Activated naive CD8-positive, alpha-beta T cell treated with anti-CD3 and anti-CD28 coated beads, Interleukin-2, amount 50 U/mL, for 16 hours (primary cell): ENCODE measurements around the gene CYSTM1.

Experiments used
- DNase-seq: peaks from one replicate; pipeline ENCODE4 v3.0.0-alpha.2; 2020; ENCODE audit warnings: low read depth, low spot score

CYSTM1 gene

DNA sequence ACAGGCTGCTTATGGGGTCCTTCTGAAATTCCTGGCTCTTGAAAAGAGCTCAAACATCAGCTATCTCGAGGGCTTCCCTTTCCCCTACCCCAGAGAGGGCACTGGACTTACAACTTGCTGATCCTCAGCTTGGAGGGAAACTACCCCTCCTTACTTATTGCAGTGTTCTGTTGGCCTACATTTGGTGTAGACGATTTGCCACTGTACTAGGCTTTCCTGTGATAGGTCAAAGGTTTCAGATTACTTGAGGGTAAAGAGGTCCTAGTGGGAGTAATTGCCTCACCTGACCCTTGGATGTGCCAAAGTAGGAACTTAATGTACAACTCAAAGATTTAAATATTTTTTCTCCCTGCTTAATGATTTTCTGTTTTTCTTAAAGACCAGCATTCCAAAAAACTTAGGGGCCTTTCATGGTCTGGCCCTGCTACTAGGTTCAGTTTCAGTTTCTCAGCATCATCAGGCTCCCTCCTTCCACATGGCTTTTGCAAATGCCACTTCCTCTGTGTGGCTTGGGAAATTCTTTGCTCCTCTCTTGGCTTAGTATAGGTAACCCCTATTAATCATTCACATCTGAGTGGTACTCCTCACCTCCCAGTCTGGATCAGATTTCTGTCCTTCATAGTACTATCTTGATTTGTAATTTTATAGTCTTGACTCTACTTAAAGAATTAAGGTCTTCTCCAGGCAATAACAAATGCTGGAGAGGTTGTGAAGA, 32.4 kb downstream of the CYSTM1 start:
- DNase-seq: no peak

DNA sequence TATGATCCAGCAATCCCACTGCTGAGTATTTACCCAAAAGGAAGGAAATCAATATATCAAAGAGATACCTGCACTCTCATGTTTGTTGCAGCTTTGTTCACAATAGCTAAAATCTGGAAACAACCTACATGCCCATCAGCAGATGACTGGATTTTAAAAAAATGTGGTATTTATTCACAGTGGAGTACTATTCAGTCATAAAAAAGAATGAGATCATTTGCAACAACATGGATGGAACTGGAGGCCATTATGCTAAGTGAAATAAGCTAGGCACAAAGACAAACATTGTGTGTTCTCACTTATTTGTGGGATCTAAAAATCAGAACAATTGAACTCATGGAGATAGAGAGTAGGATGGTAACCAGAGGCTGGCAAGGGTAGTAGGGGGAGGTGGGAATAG, 33.1 kb downstream of the CYSTM1 start:
- DNase-seq: no peak

DNA sequence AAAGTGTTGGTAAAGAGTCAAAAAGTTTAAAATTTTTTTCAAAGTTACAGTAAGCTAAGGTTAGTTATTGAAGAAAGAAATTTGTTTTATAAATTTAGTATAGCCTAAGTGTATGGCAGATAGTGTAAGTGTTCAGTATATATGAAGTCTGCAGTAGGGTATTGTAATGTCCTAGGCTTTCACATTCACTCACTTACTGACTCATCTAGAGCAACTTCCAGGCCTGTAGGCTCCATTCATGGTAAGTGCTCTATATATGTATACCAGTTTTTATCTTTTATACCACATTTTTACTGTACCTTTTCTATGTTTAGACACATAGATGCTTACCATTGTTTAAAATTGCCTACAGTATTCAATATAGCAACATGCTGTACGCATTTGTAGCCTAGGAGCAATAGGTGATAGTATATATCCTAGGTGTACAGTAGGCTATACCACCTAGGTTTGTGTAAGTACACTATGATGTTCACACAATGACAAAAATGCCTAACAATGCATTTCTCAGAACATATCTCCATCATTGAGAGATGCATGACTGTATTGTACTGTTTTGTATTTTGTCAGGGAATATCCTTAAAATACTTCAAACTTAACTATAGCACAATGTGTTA, 38.5 kb downstream of the CYSTM1 start:
- no peak for DNase-seq

DNA sequence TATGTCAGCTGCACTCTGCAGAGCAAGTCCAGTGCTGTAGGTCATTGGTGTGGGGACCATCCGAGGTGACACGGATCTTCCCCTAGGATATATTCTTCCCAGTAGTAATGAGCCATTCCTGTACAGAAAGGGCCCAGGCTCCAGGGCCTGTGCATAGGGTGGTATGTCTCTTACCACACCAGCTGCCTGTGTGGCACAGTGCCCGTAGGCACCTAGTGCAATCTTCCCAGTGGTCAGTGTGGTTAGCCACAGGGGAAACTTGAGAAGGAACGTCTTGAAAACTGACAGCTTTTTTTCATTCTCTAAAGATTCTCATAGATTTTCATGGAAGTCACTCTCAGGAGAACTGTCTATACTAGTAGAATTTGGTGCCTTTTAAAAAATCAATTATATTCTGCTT, 39.8 kb downstream of the CYSTM1 start:
- DNase-seq: no peak

DNA sequence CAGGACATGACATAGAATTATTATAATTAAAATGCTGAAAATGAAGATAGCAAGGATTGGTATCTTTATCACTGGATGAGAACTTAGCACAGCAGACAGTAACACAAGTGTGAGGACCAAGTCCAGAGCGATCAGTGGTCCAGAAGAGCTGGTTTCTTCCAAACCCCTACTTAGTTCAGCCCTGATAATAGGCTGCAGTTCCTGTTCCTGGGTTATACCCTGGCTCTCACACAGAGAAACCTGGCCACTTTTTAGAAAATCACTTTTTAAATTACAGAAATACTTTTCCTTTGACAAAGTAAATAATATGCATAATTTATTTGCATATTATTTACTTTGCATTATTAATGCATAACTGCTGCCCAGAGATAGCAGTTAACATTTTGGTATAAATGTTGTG, 40.3 kb downstream of the CYSTM1 start:
- DNase-seq: no peak

DNA sequence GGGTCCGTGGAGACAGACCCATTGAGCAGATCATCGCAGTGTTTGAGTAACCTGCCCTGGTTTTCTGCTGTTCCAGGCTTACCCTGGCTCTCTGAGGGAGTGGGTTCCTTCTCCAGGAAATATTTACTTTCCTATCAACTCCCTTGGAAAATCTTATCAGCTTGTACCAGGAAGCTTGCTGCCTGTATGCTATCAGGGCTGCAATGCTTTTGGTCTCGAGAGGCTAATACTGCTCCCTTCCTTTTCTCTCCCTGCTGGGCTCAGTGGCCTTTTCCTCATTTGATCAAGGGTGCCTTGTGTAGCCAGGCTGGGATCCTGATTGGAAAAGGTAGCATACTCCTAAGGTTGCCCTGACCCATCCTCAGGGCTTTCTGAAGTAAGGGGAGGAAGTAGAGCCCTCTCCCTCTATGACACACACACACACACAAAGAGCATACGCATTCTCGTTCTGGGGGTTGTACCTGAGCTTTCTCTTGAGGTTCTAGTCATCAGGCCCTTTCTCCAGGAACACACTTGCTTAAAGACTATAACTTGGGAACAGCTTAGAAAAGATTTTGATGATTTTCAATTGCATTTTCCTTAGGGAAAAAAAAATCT, 41.6 kb downstream of the CYSTM1 start:
- no peak for DNase-seq

DNA sequence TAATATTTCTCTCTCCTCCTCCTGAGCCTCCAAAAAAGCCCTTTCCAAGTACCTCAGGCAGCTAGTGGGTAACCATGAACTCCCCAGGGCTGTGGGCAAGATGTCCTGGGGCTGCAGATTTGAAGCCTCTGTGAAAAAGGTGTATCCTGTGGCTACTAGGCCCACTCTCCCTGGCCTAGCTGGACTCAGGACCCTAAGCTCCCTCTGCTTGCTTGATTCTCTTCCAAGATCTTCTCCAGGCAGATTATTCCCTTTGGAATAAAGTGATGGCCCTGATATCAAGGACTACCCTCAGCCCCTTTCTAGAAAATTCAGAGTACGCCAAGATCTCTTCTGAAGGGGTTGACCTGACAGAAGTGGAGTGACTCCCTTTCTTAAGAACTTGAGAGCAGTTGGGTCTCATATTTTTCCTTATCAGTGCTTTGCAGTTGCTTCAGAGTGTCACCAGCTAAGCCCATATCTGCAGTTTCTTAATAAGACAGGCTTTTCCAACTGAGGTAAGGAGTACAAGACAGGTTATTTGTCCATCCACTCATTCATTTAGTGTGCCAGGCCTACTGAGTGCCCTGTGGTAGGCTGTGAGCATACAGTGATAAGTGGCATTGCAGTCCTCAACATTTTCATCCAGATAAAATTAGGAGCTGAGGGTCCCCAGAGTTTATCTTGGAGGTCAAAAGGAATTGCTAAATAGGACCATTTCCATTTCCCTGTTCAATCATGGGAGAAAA, 42.5 kb downstream of the CYSTM1 start:
- DNase-seq: no peak

DNA sequence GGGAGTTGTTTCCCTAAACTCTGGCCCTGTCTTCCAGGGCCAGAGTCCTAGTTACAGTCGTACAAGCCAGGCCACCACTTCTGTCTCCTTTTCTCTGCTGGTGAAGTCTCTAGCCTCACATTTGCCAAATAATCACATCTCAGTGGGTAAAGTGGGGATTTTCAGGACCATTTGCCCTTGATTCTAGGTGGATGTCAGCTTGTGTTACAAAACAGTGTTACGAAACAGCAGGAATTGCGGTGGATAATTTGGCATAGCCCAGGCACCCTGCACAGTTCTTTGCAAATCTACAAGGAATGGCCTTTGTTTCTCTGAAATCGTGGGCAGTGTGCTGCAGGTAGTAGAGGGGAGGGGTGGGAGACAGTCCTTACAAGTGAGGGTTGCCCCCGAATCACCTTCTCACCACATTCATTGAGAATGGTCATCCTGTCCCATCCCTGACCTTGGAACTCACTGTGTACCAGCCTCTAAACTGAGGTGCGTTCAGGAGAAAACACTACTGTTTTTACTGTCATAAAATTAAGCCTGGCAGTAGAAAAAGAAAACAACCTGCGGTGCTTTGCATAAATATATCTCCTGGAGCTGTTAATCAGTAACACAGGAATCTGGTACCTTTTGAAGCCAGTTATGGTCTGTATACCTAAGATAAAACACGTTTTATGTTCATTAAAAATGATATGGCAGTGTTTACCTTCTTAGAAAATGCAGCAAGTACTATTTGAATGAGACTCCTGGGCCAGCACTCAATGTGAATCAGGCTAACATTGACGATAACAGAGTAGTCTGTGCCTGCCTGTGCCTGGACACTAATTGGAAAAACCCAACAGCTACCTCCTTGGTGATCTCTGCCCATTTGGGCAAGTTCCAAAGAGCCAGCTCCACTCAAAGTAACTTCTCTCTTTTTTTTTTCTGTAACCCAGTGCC, 44.3 kb downstream of the CYSTM1 start:
- no peak for DNase-seq

DNA sequence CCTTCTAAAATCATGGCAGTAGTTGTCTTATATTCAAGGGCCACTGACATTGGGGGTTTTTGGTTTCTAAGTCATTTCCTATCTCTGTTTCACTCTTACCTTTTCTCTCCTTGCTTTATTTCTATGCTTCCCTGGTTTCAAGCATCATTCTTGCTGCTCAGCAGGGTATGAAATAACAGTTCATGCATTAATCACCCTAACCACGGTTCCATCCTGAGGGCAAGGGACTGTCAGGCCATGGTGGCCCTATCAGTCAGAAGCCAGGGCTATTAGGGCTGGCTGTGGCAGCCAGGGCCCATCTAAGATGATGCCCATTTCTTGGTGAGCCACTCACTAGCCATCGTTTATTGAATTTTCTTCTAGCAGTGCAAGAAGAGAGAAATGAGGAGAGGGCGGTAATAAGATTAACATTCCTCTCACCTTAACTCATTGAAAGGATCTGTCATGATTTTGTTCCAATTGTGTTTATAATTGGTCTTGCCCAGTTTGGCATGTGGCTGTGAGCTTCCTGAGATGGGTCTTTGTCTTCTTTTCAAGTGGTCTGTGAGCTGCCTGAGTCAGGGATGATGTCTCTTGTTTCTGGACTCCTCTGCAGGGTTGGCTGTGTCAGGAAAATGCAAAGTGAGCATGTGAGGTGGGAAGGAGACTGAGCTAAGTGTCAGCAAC, 45.2 kb downstream of the CYSTM1 start:
- no peak for DNase-seq

DNA sequence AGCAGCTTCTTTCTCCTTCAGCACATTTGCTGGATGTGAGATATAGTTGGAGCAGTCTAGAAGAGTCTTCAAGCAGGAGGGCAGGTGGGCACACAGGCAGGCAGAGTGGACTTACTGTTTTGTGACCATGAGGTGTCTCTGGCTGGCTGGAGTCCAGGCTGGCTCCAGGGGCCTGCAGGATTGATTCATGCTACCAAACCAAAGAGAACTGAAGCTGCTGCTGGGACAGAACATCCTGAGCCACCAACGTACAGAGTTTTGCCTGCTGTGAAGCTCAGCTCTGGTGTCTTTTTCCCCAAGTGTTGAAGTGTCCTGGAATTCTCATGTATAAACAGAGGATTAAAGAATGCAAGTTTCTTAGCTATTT, 45.7 kb downstream of the CYSTM1 start:
- DNase-seq: no peak

DNA sequence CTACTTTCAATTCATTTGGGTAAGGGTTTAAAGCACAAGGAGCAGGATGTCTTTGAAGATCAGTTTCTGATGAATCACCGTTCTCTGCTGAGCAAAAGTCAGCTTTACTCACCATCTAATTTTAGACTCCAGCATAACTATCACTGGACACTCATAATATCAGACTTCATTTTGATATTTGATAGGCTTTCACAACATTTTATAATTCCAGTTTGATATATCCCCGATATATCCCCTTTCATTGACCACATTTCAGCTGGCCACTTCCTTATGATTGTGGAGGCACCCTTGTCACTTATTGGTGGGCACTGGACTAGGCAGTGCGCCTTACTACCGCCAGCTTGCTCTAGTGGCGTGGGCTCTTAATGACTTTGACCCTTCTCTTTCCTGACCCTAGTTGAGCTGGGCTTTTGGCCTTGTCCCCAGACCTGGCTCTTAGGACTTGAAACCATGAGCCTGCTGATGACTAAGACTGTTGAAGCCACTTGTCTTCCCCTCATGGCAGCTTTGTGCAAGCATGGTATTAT, 46.8 kb downstream of the CYSTM1 start:
- DNase-seq: no peak

DNA sequence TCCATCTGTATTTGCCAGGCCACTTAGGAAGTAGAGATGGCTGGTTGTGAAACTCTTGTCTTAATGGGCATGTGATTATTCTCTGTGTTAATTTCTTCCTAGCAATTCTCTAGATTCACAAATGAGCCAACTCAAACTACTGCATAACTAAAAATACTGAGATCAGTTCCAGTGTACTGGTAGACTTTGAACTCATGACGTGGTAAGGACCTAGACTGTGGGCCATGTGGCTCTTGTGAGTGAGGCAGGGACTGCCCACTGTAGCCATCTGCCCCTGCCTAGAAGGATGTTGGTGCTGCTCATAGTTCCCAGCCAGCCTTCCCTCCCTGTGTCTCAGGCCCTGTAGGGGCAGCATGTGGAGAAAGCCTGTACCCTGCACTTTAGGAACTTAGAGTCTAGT, 47.4 kb downstream of the CYSTM1 start:
- DNase-seq: no peak

DNA sequence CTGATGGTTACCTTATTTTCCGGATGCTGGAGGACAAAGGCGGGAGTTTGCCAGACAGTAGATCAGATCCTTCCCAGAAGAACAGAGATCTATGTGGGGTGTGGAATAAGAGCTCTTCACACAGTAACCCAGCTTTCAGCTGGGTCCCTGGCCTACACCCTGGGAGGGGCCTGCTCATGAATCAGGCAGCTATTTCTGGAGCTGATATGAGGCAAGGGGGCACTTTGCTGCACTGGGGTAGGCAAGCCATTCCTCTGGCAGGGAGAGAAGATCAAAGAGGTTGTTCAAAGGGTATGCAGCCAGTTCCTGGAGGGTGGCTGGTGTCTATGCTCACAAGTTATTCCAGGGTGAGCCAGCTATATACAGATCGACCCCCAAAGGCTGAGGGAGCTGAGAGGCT, 48.6 kb downstream of the CYSTM1 start:
- DNase-seq: no peak

DNA sequence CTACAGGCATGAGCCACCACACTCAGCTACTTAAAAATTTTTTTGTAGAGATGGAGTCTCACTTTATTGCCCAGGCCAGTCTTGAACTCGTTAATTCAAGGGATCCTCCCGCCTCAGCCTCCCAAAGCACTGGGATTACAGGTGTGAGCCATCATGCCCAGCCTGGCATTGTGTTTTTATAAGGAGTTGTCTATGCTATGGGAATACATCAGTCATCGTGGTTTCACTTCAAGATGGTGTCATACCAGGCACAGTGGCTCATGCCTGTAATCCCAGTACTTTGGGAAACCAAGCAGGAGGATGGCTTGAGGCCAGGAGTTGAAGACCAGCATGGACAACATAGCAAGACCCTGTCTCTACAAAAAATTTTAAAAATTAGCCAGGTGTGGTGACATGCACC, 49.7 kb downstream of the CYSTM1 start:
- DNase-seq: no peak

DNA sequence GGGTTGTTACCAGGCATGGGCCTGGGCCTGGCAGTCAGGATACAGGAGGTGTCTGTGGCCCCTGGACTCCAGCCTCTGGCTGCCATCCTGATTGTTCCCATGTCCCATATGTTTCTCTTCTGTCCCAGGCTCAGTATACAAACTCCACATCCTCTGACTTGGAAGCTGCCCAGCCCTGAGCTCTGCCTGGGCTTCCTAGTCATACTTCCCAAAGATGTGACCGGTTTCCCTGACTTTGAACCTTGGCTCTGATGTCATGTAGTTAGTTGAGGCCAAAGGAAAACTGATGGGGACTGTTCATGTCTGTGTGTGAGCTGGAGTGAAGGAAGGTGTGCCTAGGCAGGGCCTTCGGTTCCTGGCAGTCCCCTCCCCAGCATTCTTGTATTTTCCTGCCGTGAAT, 50.4 kb downstream of the CYSTM1 start:
- DNase-seq: no peak

DNA sequence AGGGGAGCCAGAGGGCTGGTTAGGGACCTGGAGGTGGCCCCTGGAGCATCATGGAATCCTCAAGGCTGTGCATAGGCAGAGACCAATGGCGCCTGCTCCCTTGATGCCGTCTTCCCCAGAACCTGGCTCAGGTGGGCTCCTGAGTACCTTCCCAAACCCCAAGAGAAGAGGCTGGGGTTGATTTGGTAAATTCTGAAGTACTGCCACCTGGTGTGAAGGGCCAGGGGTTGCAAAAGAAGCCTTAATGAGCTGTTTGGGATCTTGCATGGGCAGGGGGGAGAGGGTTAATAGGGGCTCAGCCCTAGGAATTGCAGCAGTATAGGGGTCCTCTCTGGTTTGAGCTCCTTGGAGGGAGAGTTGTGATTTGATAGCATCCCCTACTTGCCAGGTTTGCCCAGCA, 52.1 kb downstream of the CYSTM1 start:
- DNase-seq: no peak

DNA sequence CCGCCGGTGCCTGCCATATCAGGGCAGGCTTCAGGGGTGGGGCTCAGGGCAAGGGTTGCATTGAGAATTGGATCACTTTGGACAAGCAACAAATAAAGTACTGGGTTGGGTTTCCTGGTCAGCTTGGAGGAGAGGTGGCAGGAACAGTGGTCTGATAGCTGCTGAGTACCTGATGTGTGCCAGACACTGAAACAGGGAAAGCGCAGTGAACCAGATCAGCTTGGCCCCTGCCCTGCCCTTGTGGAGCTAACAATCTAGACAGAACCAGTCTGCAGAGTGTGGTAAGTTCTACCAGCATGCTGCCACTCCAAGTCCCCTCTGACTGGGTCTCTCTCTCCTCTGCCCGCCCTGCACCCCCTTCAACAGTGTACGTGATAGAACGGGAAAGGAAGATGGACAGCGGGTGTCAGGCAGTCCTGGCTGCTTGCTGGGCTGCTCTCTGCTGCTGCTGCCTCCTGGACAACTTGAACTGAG, 53.4 kb downstream of the CYSTM1 start:
- DNase-seq: no peak

DNA sequence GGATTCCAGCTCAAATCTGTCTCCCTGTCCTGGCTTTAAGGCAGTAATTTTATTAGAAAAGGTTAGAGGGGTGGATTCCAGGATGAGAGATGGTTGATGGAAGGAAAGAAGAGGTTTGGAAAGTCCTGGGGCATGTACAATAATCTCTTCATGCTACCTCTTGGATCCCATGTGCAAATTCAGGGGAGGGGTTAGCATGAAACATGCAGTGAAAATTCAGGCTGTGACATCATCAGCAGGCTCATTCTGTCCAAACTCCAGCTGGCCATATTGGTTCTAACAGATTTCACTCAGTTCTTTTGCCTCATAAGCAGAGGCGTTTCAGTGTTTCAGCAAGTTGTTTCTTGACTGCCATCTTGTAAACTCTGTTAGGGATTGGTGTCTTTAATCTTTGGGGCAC, 55.4 kb downstream of the CYSTM1 start:
- no peak for DNase-seq

DNA sequence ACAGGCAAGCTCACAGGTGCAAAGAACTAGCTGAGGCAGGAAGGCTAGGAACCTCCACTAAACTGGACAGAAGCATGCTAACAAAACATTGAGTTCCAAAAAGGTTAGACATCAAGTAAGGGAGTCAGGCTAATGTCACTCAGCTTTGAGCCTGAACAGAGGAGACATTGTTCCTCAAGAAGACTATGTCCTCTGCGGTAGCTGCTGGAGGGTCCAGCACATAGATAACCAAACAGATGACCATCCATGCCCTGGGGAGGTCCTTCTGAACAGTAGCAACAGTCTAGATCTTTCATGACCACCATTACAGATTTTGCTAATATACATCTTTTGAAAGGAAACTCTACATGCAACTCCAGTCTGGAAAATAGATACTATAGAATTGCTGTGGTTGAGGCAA, 57.7 kb downstream of the CYSTM1 start:
- no peak for DNase-seq

DNA sequence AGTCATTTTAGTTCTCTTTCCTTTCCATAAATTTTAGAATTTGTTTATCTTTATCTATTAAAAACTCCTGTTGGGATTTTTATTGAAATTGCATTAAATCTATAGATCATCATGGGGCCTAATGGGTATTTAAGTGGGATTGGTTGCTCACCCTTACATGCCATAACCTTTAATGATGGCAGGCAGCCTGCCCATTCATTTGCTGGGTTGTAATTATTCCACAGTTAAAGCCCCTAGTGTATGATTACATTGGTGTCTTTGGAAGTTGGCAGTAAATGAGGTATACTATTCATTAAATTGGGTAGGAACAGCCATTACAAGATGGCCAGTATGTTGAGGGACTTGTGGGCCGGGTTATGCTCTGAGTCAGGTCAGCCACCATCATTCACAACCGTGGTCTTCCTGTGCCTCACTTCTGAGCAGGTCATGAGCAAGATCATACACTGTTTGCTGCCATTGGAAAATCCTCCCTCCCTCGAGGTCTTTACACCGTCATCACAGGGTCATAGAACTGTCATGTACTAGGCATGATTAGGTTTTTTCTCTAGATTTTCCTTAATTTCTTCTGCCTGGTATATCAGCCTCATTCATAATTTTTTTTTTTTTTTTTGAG, 59.5 kb downstream of the CYSTM1 start:
- no peak for DNase-seq
